ENCODE data around the gene SLC19A3. TPM values are rescaled to one million over a fixed set of nuclear protein-coding genes. Genes with fewer than 3 reads are reported as not detected.
"Not testable (repeated sequence)": the region's sequence is repeated elsewhere in the genome, so short reads cannot be mapped to it uniquely, and the experiment has no call there.

The SLC19A3 gene
- total RNA-seq, 1 donor from 2014 or later = under 0.01 TPM

- no peak for DNase-seq (ENCODE audit: low read depth in 2 of 2)
These were observed 13.9 kb downstream of the SLC19A3 start for GRCh38 chr2:227703961-227704360.

GRCh38 chr2:227703280-227703732 lies 14.5 kb downstream of the SLC19A3 start:
- DNase-seq (ENCODE audit: low read depth in 2 of 2) = no peak

GRCh38 chr2:227701556-227701955 lies 16.3 kb downstream of the SLC19A3 start:
- no peak for DNase-seq (ENCODE audit: low read depth in 2 of 2)

- DNase-seq (ENCODE audit: low read depth in 2 of 2) = no peak
These were observed 20.7 kb downstream of the SLC19A3 start for GRCh38 chr2:227696990-227697679.

- no peak for DNase-seq (ENCODE audit: low read depth in 2 of 2)
These were observed 30.6 kb downstream of the SLC19A3 start for GRCh38 chr2:227687189-227687588.

- no peak for DNase-seq (ENCODE audit: low read depth in 2 of 2)
These were observed 33.6 kb downstream of the SLC19A3 start for GRCh38 chr2:227684258-227684657.

GRCh38 chr2:227677928-227678327 lies 39.9 kb downstream of the SLC19A3 start:
- DNase-seq (ENCODE audit: low read depth in 2 of 2) = no peak

GRCh38 chr2:227674485-227674884 lies 43.3 kb downstream of the SLC19A3 start:
- DNase-seq (ENCODE audit: low read depth in 2 of 2) = no peak

- DNase-seq (ENCODE audit: low read depth in 2 of 2) = not testable (repeated sequence)
These were observed 44.2 kb downstream of the SLC19A3 start for GRCh38 chr2:227673620-227674019.

GRCh38 chr2:227671170-227671905 lies 46.5 kb downstream of the SLC19A3 start:
- DNase-seq (ENCODE audit: low read depth in 2 of 2) = no peak

GRCh38 chr2:227666631-227667170 lies 51.1 kb downstream of the SLC19A3 start, which contains the start of gene SCYGR5:
TSS of gene SCYGR5 (plus strand) at chr2:227666804. CDS start at chr2:227666804, 0 bp downstream.
- not testable (repeated sequence) for DNase-seq (ENCODE audit: low read depth in 2 of 2)

- DNase-seq (ENCODE audit: low read depth in 2 of 2) = no peak
These were observed 52.5 kb downstream of the SLC19A3 start for GRCh38 chr2:227665189-227665940.

GRCh38 chr2:227661827-227662226 lies 56.0 kb downstream of the SLC19A3 start:
- DNase-seq (ENCODE audit: low read depth in 2 of 2) = no peak

GRCh38 chr2:227661025-227661649 lies 56.7 kb downstream of the SLC19A3 start:
- DNase-seq (ENCODE audit: low read depth in 2 of 2) = no peak

- no peak for DNase-seq (ENCODE audit: low read depth in 2 of 2)
These were observed 60.5 kb downstream of the SLC19A3 start for GRCh38 chr2:227657199-227657845.

- peak in 1 of 2 donors; percentile 45 for DNase-seq (ENCODE audit: low read depth in 2 of 2)
These were observed 62.4 kb downstream of the SLC19A3 start for GRCh38 chr2:227655454-227655853.

GRCh38 chr2:227654426-227654825 lies 63.4 kb downstream of the SLC19A3 start:
- DNase-seq (ENCODE audit: low read depth in 2 of 2) = no peak

GRCh38 chr2:227653419-227653818 lies 64.4 kb downstream of the SLC19A3 start:
- DNase-seq (ENCODE audit: low read depth in 2 of 2) = no peak

- no peak for DNase-seq (ENCODE audit: low read depth in 2 of 2)
These were observed 73.8 kb downstream of the SLC19A3 start for GRCh38 chr2:227643990-227644551.

GRCh38 chr2:227642656-227643055 lies 75.2 kb downstream of the SLC19A3 start:
- no peak for DNase-seq (ENCODE audit: low read depth in 2 of 2)
